ENCODE results near the gene PI4KA.

Gene PI4KA

GRCh38 chr22:20890975-20891374 is 32.4 kb upstream of the PI4KA start:
- Histone ChIP-seq H3K9ac (ENCODE audit: low read length) (no peak overlapping the region), H3K4me1 (ENCODE audit: control insufficient read depth, insufficient read depth, low read length) (no peaks in the 10 kb centered on the region), H3K36me3 (ENCODE audit: control insufficient read depth, insufficient read depth, low read length, severe bottlenecking) (peaks cover 30% of the 10 kb centered on the region), H3K9me3 (ENCODE audit: control insufficient read depth, low read length) (no peaks in the 10 kb centered on the region), H3K4me3 (ENCODE audit: low read length) (no peak overlapping the region), H3K27me3 (replicated peaks; ENCODE audit: control insufficient read depth, insufficient read depth, low read length) (no peaks in the 10 kb centered on the region)
- no peak for DNase-seq (ENCODE audit: low read depth)

- Histone ChIP-seq H3K4me3 (ENCODE audit: low read length) (no peak overlapping the region), H3K4me1 (ENCODE audit: control insufficient read depth, insufficient read depth, low read length) (peaks cover 3% of the 10 kb centered on the region), H3K36me3 (ENCODE audit: control insufficient read depth, insufficient read depth, low read length, severe bottlenecking) (peaks cover 30% of the 10 kb centered on the region), H3K9me3 (ENCODE audit: control insufficient read depth, low read length) (no peaks in the 10 kb centered on the region), H3K27me3 (replicated peaks; ENCODE audit: control insufficient read depth, insufficient read depth, low read length) (no peaks in the 10 kb centered on the region), H3K9ac (ENCODE audit: low read length) (no peak overlapping the region)
- no peak for DNase-seq (ENCODE audit: low read depth)
These were observed 31.4 kb upstream of the PI4KA start for GRCh38 chr22:20889904-20890540.

- H3K4me3 ChIP-seq (ENCODE audit: low read length), result no peak overlapping the region
- H3K9ac ChIP-seq (ENCODE audit: low read length), result no peak overlapping the region
These were observed 30.6 kb upstream of the PI4KA start for GRCh38 chr22:20889025-20889704.

GRCh38 chr22:20887375-20887774 is 28.8 kb upstream of the PI4KA start:
- H3K4me3 ChIP-seq (ENCODE audit: low read length), result no peak overlapping the region
- no peaks in the 10 kb centered on the region for H3K27me3 ChIP-seq (replicated peaks; ENCODE audit: control insufficient read depth, insufficient read depth, low read length)
- peaks cover 3% of the 10 kb centered on the region for H3K4me1 ChIP-seq (ENCODE audit: control insufficient read depth, insufficient read depth, low read length)
- no peak for DNase-seq (ENCODE audit: low read depth)
- no peak overlapping the region for H3K9ac ChIP-seq (ENCODE audit: low read length)
- peaks cover 49% of the 10 kb centered on the region for H3K36me3 ChIP-seq (ENCODE audit: control insufficient read depth, insufficient read depth, low read length, severe bottlenecking)
- no peaks in the 10 kb centered on the region for H3K9me3 ChIP-seq (ENCODE audit: control insufficient read depth, low read length)

More at GRCh38 chr22:20889025-20889704, 30.6 kb upstream of the PI4KA start:
- DNase-seq (ENCODE audit: low read depth), result no peak
- Histone ChIP-seq H3K27me3 (replicated peaks; ENCODE audit: control insufficient read depth, insufficient read depth, low read length) (no peaks in the 10 kb centered on the region), H3K36me3 (ENCODE audit: control insufficient read depth, insufficient read depth, low read length, severe bottlenecking) (peaks cover 35% of the 10 kb centered on the region), H3K4me1 (ENCODE audit: control insufficient read depth, insufficient read depth, low read length) (peaks cover 3% of the 10 kb centered on the region), H3K9me3 (ENCODE audit: control insufficient read depth, low read length) (no peaks in the 10 kb centered on the region)

GRCh38 chr22:20885557-20886323 is 27.1 kb upstream of the PI4KA start:
- Histone ChIP-seq H3K4me3 (ENCODE audit: low read length) (no peak overlapping the region), H3K9me3 (ENCODE audit: control insufficient read depth, low read length) (no peaks in the 10 kb centered on the region), H3K36me3 (ENCODE audit: control insufficient read depth, insufficient read depth, low read length, severe bottlenecking) (peaks cover 58% of the 10 kb centered on the region), H3K27me3 (replicated peaks; ENCODE audit: control insufficient read depth, insufficient read depth, low read length) (no peaks in the 10 kb centered on the region), H3K9ac (ENCODE audit: low read length) (peak overlapping the region; percentile 50), H3K4me1 (ENCODE audit: control insufficient read depth, insufficient read depth, low read length) (peaks cover 3% of the 10 kb centered on the region)
- peak; percentile 92 for DNase-seq (ENCODE audit: low read depth)

GRCh38 chr22:20885017-20885556 is 26.5 kb upstream of the PI4KA start:
- H3K4me1 ChIP-seq (ENCODE audit: control insufficient read depth, insufficient read depth, low read length), result peaks cover 3% of the 10 kb centered on the region
- H3K4me3 ChIP-seq (ENCODE audit: low read length), result no peak overlapping the region
- no peaks in the 10 kb centered on the region for H3K9me3 ChIP-seq (ENCODE audit: control insufficient read depth, low read length)
- DNase-seq (ENCODE audit: low read depth), result no peak
- no peaks in the 10 kb centered on the region for H3K27me3 ChIP-seq (replicated peaks; ENCODE audit: control insufficient read depth, insufficient read depth, low read length)
- no peak overlapping the region for H3K9ac ChIP-seq (ENCODE audit: low read length)
- H3K36me3 ChIP-seq (ENCODE audit: control insufficient read depth, insufficient read depth, low read length, severe bottlenecking), result peaks cover 56% of the 10 kb centered on the region

GRCh38 chr22:20884454-20884853 is 25.8 kb upstream of the PI4KA start:
- DNase-seq (ENCODE audit: low read depth), result no peak
- Histone ChIP-seq H3K27me3 (replicated peaks; ENCODE audit: control insufficient read depth, insufficient read depth, low read length) (no peaks in the 10 kb centered on the region), H3K36me3 (ENCODE audit: control insufficient read depth, insufficient read depth, low read length, severe bottlenecking) (peaks cover 51% of the 10 kb centered on the region), H3K4me3 (ENCODE audit: low read length) (no peak overlapping the region), H3K9me3 (ENCODE audit: control insufficient read depth, low read length) (no peaks in the 10 kb centered on the region), H3K4me1 (ENCODE audit: control insufficient read depth, insufficient read depth, low read length) (peaks cover 3% of the 10 kb centered on the region), H3K9ac (ENCODE audit: low read length) (no peak overlapping the region)

- H3K36me3 ChIP-seq (ENCODE audit: control insufficient read depth, insufficient read depth, low read length, severe bottlenecking), result peaks cover 38% of the 10 kb centered on the region
- H3K9ac ChIP-seq (ENCODE audit: low read length), result no peak overlapping the region
- no peak for DNase-seq (ENCODE audit: low read depth)
- H3K4me1 ChIP-seq (ENCODE audit: control insufficient read depth, insufficient read depth, low read length), result peaks cover 3% of the 10 kb centered on the region
- no peaks in the 10 kb centered on the region for H3K9me3 ChIP-seq (ENCODE audit: control insufficient read depth, low read length)
- H3K27me3 ChIP-seq (replicated peaks; ENCODE audit: control insufficient read depth, insufficient read depth, low read length), result no peaks in the 10 kb centered on the region
- H3K4me3 ChIP-seq (ENCODE audit: low read length), result no peak overlapping the region
These were observed 24.2 kb upstream of the PI4KA start for GRCh38 chr22:20882855-20883254.

- peaks cover 3% of the 10 kb centered on the region for H3K4me1 ChIP-seq (ENCODE audit: control insufficient read depth, insufficient read depth, low read length)
- H3K4me3 ChIP-seq (ENCODE audit: low read length), result no peak overlapping the region
- H3K9ac ChIP-seq (ENCODE audit: low read length), result no peak overlapping the region
- H3K9me3 ChIP-seq (ENCODE audit: control insufficient read depth, low read length), result no peaks in the 10 kb centered on the region
- peaks cover 33% of the 10 kb centered on the region for H3K36me3 ChIP-seq (ENCODE audit: control insufficient read depth, insufficient read depth, low read length, severe bottlenecking)
- DNase-seq (ENCODE audit: low read depth), result no peak
- H3K27me3 ChIP-seq (replicated peaks; ENCODE audit: control insufficient read depth, insufficient read depth, low read length), result no peaks in the 10 kb centered on the region
These were observed 23.5 kb upstream of the PI4KA start for GRCh38 chr22:20881869-20882815.

GRCh38 chr22:20881231-20881630 is 22.6 kb upstream of the PI4KA start:
- H3K36me3 ChIP-seq (ENCODE audit: control insufficient read depth, insufficient read depth, low read length, severe bottlenecking), result peaks cover 35% of the 10 kb centered on the region
- H3K4me1 ChIP-seq (ENCODE audit: control insufficient read depth, insufficient read depth, low read length), result peaks cover 3% of the 10 kb centered on the region
- H3K9me3 ChIP-seq (ENCODE audit: control insufficient read depth, low read length), result no peaks in the 10 kb centered on the region
- no peak for DNase-seq (ENCODE audit: low read depth)
- no peaks in the 10 kb centered on the region for H3K27me3 ChIP-seq (replicated peaks; ENCODE audit: control insufficient read depth, insufficient read depth, low read length)
- no peak overlapping the region for H3K4me3 ChIP-seq (ENCODE audit: low read length)
- no peak overlapping the region for H3K9ac ChIP-seq (ENCODE audit: low read length)
